Measurements from ENCODE around the gene ERP29.
"Not testable (repeated sequence)": the region's sequence is repeated elsewhere in the genome, so short reads cannot be mapped to it uniquely, and the experiment has no call there.

The ERP29 gene

GRCh38 chr12:112032292-112032691 lies 19.1 kb downstream of the ERP29 start:
- H3K27me3 ChIP-seq (replicated peaks; ENCODE audit: control insufficient read depth, insufficient read depth, low read length) = no peaks in the 10 kb centered on the region
- no peak for DNase-seq (ENCODE audit: extremely low read depth, insufficient read length)
- H3K36me3 ChIP-seq (ENCODE audit: control insufficient read depth, insufficient read depth, low read length) = peaks cover 15% of the 10 kb centered on the region
- no peak for TF ChIP-seq CTCF (IDR thresholded peaks at IDR 0.05; ENCODE audit: insufficient read depth, low read length, poor library complexity, severe bottlenecking)
- no peak overlapping the region for H3K4me3 ChIP-seq (replicated peaks; ENCODE audit: low read depth, low read length)

GRCh38 chr12:112035219-112035785 lies 22.1 kb downstream of the ERP29 start:
- peaks cover 13% of the 10 kb centered on the region for H3K36me3 ChIP-seq (ENCODE audit: control insufficient read depth, insufficient read depth, low read length)
- no peak for DNase-seq (ENCODE audit: extremely low read depth, insufficient read length)

GRCh38 chr12:112036614-112037013 lies 23.4 kb downstream of the ERP29 start:
- not testable (repeated sequence) for H3K4me3 ChIP-seq (replicated peaks; ENCODE audit: low read depth, low read length); H3K36me3 ChIP-seq (ENCODE audit: control insufficient read depth, insufficient read depth, low read length); H3K27me3 ChIP-seq (replicated peaks; ENCODE audit: control insufficient read depth, insufficient read depth, low read length); DNase-seq (ENCODE audit: extremely low read depth, insufficient read length)

More at GRCh38 chr12:112035219-112035785, 22.1 kb downstream of the ERP29 start:
- H3K27me3 ChIP-seq (replicated peaks; ENCODE audit: control insufficient read depth, insufficient read depth, low read length) = no peaks in the 10 kb centered on the region
- no peak overlapping the region for H3K4me3 ChIP-seq (replicated peaks; ENCODE audit: low read depth, low read length)
- TF ChIP-seq CTCF (IDR thresholded peaks at IDR 0.05; ENCODE audit: insufficient read depth, low read length, poor library complexity, severe bottlenecking) = no peak

- TF ChIP-seq CTCF (IDR thresholded peaks at IDR 0.05; ENCODE audit: insufficient read depth, low read length, poor library complexity, severe bottlenecking) = no peak
- DNase-seq (ENCODE audit: extremely low read depth, insufficient read length) = no peak
- H3K36me3 ChIP-seq (ENCODE audit: control insufficient read depth, insufficient read depth, low read length) = peaks cover 18% of the 10 kb centered on the region
- H3K27me3 ChIP-seq (replicated peaks; ENCODE audit: control insufficient read depth, insufficient read depth, low read length) = no peaks in the 10 kb centered on the region
- H3K4me3 ChIP-seq (replicated peaks; ENCODE audit: low read depth, low read length) = no peak overlapping the region
These were observed 32.8 kb downstream of the ERP29 start for GRCh38 chr12:112046003-112046402.

GRCh38 chr12:112049351-112049750 lies 36.1 kb downstream of the ERP29 start:
- no peak for TF ChIP-seq CTCF (IDR thresholded peaks at IDR 0.05; ENCODE audit: insufficient read depth, low read length, poor library complexity, severe bottlenecking)
- H3K36me3 ChIP-seq (ENCODE audit: control insufficient read depth, insufficient read depth, low read length) = peaks cover 27% of the 10 kb centered on the region
- no peaks in the 10 kb centered on the region for H3K27me3 ChIP-seq (replicated peaks; ENCODE audit: control insufficient read depth, insufficient read depth, low read length)
- no peak for DNase-seq (ENCODE audit: extremely low read depth, insufficient read length)
- no peak overlapping the region for H3K4me3 ChIP-seq (replicated peaks; ENCODE audit: low read depth, low read length)

- H3K4me3 ChIP-seq (replicated peaks; ENCODE audit: low read depth, low read length) = no peak overlapping the region
- TF ChIP-seq CTCF (IDR thresholded peaks at IDR 0.05; ENCODE audit: insufficient read depth, low read length, poor library complexity, severe bottlenecking) = no peak
- H3K36me3 ChIP-seq (ENCODE audit: control insufficient read depth, insufficient read depth, low read length) = peaks cover 6% of the 10 kb centered on the region
- no peak for DNase-seq (ENCODE audit: extremely low read depth, insufficient read length)
- no peaks in the 10 kb centered on the region for H3K27me3 ChIP-seq (replicated peaks; ENCODE audit: control insufficient read depth, insufficient read depth, low read length)
These were observed 47.9 kb downstream of the ERP29 start for GRCh38 chr12:112061137-112061536.
